ENCODE measurements around the gene TMEM255B. TPM values are rescaled to one million over a fixed set of nuclear protein-coding genes. Genes with fewer than 3 reads are reported as not detected.
"Not testable (repeated sequence)": the region's sequence is repeated elsewhere in the genome, so short reads cannot be mapped to it uniquely, and the experiment has no call there.

The TMEM255B gene
- total RNA-seq, 1 donor from 2014 or later, result 2.7 TPM

- DNase-seq, result no peak
These were observed 9.5 kb upstream of the TMEM255B start for GRCh38 chr13:113749507-113749906.

DNA sequence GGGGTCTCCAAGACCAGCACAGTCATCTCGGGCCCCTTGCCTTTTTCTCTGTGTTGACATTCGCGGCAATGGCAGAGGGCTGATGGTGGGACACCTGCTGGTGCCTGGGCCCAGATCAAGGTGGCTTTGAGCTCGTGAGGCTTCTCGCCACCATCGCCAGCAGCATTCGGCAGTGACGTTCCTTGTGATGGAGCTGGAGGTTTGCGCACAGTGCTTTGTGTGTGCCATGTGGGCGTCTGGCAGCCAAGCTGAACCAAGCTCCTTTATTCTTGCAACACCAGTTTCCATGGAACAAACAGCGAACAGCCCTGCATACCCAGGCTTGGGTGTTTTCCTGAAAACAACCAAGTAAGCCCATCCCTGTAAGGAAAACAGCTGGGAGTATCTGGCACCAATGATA lies 9.1 kb upstream of the TMEM255B start:
- DNase-seq, result peak; percentile 13

DNA sequence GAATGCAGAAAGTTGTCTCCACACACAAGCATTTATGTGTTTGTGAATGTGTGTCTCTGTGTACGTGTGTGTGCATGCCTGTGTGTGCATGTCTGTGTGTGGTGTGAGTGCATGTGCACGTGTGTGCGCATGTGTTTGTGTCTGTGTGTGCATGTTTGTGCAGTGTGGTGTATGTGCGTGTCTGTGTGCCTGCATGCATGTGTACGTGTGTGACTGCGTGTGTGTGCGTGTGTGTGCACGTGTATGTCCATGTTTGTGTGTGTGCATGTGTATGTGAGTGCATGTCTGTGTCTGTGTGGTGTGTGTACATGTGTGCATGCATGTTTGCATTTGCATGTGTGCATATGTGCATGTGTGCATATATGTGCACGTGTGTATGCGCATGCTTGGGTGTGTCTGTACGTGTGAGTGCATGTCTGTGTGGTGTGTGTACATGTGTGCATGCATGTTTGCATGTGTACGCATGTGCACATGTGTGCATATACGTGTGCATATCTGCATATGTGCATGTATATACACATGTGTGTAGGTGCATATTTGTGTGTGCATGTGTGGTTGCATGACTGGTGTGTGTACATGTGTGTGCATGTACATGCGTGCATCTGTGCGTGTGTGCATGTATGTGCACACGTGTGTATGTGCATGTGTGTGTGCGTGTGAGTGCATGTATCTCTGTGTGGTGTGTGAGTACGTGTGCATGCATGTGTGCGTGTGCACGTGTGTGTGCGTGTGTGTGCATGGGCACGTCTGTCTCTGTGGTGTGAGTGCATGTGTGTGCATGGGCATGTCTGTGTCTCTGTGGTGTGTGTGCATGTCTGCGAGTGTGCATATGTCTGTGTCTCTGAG lies 8.2 kb upstream of the TMEM255B start:
- no peak for DNase-seq

- no peak for DNase-seq
These were observed 7.5 kb upstream of the TMEM255B start for GRCh38 chr13:113751491-113751890.

DNA sequence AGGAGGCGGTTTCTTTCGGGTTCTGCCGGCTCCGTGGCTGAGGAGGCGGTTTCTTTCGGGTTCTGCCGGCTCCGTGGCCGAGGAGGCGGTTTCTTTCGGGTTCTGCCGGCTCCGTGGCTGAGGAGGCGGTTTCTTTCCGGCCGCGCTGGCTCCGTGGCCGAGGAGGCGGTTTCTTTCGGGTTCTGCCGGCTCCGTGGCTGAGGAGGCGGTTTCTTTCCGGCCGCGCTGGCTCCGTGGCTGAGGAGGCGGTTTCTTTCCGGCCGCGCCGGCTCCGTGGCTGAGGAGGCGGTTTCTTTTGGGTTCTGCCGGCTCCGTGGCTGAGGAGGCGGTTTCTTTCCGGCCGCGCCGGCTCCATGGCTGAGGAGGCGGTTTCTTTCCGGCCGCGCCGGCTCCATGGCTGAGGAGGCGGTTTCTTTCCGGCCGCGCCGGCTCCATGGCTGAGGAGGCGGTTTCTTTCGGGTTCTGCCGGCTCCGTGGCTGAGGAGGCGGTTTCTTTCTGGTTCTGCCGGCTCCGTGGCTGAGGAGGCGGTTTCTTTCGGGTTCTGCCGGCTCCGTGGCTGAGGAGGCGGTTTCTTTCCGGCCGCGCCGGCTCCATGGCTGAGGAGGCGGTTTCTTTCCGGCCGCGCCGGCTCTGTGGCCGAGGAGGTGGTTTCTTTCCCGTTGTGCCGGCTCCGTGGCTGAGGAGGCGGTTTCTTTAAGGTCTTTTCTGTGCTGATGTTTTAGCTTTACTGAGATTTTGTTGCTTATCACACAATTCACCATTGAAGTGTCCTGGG lies 6.6 kb upstream of the TMEM255B start:
- not testable (repeated sequence) for DNase-seq

DNA sequence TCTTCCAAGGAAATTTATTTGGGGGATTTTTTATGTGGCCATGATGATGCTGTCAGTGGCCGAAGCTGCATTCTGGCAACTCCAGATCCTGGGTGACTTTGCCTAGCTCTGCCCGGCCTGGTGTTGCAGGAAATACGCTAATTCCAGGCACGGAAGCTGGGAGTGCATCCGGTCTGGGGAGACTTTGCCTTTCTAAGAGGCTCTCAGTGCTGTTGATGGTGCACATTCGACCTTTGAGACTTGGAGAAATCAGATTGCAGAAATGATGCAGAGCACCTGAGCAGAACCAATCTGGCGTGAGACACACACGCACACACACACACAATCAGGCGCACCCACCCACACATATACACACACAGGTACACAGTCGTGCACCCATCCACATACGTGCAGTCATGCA lies 5.9 kb upstream of the TMEM255B start:
- DNase-seq, result no peak

GRCh38 chr13:113754242-113754641 lies 4.8 kb upstream of the TMEM255B start:
- no peak for DNase-seq

DNA sequence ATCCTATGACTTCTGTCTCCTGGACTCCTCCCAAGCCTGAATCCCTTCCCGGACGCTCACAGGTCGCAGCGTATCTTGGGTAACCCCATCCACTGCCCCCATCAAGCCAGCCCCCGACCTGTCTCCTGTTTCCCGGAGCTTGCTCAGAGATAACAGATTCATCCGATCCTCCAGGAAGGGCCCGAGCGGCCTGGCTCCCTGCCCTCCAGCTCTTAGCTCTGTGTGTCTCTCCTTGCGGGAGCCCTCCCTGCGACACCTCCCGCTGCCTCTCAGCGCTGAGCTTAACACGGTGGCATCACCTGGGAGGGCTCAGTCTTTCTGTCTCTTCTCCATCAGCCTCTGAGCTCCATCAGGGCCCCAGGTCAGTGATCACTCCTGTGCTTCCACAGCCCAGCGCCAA lies 4.3 kb upstream of the TMEM255B start:
- DNase-seq, result no peak

- DNase-seq, result no peak
These were observed 2.5 kb upstream of the TMEM255B start for GRCh38 chr13:113756441-113757097.

- DNase-seq, result peak; percentile 55
These were observed 605 bp downstream of the TMEM255B start for GRCh38 chr13:113759525-113760137.

- DNase-seq, result no peak
These were observed 2.1 kb downstream of the TMEM255B start for GRCh38 chr13:113761136-113761535.

DNA sequence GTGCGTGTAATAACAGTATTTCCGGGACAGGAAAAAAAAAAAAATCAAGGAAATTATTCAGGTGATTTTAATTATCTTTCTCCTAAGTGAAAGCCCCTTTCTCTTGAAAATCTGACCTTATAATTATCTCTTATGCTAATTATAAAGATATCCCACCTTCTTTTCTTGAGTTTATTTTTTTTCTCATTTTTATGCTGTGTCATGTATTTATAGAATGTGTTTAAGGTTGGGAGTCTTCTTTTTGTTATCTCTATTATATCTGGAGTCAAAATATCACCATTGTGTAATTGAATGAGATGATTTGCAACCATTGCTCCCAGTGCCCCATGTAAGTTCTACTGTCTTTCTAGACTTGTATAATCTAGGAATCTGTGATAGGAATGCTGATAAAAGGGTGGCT lies 3.0 kb downstream of the TMEM255B start:
- DNase-seq, result no peak

GRCh38 chr13:113762538-113762937 lies 3.5 kb downstream of the TMEM255B start:
- DNase-seq, result no peak

- no peak for DNase-seq
These were observed 4.2 kb downstream of the TMEM255B start for GRCh38 chr13:113763254-113763653.

DNA sequence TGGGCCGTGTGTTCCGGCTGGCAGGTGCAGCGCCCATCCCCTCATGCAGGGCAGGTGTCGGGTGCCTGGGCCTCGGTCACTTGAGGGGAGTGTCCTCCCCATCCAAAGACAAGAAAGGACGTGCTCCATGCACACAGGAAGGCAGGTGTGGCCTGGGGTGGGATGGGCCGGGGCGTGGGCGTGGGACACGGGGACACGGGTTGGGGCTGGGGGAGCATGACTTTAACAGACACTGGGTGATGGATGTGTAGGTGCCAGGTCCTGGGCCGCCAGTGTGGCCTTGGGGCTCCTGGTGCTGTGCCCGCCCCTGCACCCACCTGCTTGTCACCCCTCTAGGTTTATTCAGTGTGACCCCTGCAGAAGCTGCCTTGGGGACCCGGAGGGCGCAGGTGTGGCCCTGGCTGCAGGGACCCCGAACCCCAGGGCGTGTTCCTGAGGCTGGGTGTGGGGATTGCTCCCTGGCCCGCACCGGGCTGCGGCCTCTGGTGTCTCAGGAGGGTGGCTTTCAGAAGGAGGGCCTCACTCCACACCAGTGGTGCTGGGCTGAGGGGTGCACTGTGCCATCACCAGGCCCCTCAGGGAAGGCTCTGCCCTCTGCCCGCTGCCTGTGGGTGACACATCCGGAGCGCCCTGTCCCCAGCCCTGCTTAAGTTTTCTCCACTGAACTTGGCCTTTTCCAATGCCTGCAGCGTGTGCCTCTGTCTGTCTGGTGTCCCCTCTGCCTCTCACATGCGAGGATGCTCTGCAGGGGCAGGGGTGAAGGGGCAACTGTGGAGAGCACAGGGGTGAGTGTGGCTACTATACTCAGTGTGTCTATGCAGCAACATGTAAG lies 5.2 kb downstream of the TMEM255B start:
- no peak for DNase-seq

DNA sequence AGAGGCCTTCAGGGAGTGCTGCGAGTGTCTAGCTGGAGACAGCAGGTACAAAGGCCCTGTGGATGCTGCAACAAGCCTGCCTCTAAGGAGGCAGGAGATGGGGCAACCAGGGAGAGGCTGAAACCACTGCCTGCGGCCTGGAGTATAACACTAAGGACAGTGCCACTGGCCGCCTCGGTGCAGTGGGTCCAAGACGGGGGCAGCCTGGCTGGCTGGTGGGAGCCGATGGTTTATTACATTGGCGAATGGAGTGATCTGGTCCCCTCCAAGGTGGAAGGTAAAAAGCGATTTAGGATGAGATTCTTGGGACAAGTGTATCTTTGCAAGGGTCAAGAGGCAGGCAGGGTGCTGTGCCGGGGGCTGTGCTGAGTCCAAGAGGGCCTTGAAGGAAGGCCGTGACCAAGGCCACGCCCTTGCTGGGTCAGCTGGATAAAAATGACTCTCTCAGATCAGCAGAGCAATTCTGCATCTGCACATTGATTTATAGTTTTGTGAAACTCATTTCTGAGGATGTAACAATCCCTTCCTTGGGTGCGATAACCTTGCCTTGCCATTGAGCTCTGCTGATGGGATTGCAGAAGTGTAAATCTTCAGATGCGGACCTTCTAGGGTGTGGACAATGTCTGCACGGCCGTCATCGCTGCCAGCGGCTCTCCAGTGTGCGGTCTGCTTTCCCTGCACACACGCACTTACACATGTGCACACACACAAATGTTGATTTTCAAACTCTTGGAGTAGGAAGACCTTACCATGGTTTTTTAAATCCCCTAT lies 6.0 kb downstream of the TMEM255B start:
- no peak for DNase-seq

GRCh38 chr13:113765564-113765910 lies 6.5 kb downstream of the TMEM255B start:
- peak; percentile 65 for DNase-seq

GRCh38 chr13:113766035-113766800 lies 7.2 kb downstream of the TMEM255B start:
- no peak for DNase-seq

GRCh38 chr13:113767366-113767765 lies 8.3 kb downstream of the TMEM255B start:
- no peak for DNase-seq

Measured in tongue (tissue), 2 donors.